Stimulated activated CD4-positive, alpha-beta T cell treated with anti-CD3 and anti-CD28 coated beads, Interleukin-15, amount 100 ng/mL, for 1 hour (primary cell): ENCODE measurements around the gene CLN6.

Source experiments
- DNase-seq, 2 donors: peaks; one replicate each; pipeline ENCODE4 v3.0.0-alpha.2; 2020; ENCODE audit warnings: low read depth in 1 of 2, low spot score in 1 of 2

Gene CLN6

DNA sequence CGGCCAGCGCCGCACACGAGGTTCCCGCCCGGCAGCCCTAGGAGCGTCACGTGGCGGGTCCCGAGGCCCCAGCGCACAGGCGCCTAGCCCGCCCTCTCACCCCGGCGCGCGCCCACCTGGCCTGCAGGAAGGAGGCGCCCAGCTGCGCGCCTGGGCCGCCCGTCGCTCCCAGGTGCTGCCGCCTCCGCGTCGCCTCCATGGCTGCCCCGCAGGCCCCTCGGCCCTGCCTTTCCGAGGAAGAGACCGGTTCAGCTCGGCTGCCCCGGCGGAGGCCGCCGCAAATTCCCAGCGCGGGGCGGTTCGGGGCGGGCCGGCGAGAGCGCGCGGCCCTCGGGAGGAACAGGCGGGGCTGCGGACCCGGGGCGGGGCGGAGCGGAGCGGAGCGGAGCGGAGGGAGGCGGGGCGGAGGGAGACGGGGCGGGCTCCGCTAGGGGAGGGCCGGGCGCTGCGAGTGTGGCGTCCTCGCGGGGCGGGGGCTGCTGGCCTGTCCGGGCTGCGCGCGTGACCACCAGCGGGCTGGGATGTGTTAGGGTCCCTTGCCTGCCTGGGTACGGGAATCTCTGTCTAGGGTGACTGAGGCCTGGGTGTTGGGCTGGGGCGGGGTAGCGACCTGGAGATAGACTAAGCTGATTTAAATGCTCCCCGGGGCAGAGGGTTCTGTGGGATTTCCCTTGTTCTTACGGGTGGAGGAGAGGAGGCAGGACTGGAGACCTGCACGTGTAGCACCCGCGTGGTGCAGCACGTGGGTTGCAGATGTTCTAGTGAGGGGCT is at the start of gene CLN6:
Gene CLN6 (minus strand): TSS at position 343 of the 771 bp plus-strand sequence. CDS start 144 bp downstream, at position 199.
- peak; percentile 52 to 78 for DNase-seq

DNA sequence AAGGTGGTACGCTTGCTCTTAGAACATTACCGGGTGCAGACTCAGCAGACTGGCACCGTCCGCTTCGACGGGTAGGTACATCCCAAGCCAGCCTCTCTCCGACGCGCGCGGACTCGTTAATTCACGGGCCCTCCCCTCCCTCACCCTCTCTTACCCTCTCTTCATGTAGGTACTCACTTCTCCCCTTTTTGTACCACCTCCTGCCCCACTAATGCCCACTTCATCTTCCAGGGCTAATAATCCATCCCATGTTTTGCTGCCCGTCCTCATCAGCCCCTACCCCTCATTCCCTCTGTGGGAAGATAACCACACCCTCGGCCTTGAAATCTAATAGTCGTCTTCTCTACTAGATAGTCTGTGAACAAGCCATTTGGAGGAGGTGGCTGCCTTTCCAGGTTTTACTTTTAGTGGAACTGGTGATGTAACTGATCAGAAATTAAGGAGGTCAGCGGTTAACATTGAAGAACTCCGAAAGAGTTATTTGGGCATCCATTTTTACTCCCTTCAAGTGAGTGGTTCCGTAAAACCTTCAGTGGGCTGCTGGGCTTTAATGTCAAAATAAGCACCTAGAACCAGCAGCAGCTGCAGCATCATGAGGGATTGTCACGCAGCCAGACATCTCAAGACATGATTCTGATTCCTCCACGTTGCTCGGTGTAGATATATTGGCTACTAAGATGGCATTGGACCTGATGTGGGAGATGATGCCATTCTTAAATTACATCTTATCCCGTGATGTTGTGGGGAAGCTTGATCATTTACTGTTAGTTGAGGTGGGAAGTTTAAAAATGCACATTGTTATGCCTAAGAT is 49.3 kb upstream of the CLN6 start:
- no peak for DNase-seq

DNA sequence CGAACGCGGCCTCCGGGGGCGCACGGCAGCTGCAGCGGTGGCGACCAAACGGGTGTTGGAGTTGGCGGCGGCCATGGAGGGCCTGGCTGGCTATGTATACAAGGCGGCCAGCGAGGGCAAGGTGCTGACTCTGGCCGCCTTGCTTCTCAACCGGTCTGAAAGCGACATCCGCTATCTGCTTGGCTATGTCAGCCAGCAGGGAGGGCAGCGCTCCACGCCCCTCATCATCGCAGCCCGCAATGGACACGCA is 48.7 kb upstream of the CLN6 start:
- no peak for DNase-seq

- peak; percentile 78 to 82 for DNase-seq
These were observed 48.2 kb upstream of the CLN6 start, which contains the start of gene FEM1B for GRCh38 chr15:68277603-68278344. Gene FEM1B (plus strand): TSS chr15:68277745. CDS start chr15:68278418, 673 bp downstream.

DNA sequence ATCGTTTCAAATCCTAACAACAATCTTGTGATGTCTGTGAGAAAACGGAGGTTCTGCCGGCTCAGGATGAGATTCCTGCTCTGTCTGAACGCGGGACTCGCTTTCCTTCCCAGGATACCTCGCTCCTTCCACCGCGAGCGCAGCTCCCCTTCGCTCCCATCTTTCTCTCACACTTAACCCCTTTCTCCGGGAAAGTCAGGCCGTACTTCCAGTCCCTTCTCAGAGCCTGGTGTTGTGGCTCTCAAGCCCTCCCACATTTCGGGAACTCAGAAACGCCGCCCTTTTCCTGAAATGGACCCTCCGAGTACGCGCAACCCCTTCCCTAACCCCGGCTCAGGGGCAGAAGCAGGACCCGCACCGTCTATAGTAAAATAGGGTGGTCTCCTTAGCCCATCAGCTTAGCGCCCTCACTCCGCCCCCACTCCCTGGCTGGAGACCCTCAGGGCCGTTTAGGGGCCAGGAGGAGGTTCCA is 47.6 kb upstream of the CLN6 start:
- no peak for DNase-seq

DNA sequence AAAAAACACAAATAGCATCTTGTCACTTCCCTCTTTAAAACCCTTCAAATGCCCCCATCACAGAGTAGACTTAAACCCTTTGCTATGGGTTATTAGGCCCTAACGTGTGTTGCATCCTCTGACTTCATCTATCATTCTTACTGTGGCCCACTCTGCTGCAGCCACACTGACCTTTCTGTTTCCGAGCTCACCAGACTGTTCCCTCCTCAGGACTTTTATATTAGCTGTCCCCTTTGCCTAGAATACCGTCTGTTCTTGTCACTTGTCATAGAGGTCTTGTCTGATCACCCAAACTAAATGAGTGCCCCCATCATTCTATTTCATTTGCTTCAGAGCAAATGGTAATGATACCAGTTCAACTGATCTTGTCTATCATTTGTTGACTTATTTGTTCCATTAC is 47.1 kb upstream of the CLN6 start:
- DNase-seq, result no peak

DNA sequence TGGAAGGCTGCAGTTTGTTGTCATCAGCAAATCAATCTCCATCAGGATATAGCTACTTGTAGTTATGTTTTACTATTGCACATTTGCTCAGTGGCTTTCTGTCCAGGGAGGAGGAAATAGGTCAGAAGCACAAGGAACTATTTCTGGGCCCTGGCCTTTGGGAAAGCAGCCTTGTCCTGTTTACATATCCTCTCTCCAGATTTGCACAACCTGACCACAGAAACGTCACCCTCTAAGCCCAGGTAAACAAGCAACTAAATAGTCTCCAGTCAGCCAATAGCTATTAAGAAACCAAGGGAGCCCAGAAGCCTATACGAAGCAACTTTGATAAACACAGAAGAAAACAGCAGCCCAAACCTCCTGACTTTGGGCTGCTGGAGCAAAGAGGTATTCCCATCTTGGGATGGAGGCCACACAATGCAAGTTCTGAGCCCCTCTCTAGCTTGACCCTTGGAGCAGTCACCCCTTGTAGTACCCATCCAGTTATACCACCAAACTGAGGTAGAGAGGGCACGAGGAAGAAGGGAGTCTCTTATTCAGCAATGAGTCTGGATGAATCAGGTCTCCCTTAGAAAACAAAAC is 45.7 kb upstream of the CLN6 start:
- DNase-seq, result no peak

DNA sequence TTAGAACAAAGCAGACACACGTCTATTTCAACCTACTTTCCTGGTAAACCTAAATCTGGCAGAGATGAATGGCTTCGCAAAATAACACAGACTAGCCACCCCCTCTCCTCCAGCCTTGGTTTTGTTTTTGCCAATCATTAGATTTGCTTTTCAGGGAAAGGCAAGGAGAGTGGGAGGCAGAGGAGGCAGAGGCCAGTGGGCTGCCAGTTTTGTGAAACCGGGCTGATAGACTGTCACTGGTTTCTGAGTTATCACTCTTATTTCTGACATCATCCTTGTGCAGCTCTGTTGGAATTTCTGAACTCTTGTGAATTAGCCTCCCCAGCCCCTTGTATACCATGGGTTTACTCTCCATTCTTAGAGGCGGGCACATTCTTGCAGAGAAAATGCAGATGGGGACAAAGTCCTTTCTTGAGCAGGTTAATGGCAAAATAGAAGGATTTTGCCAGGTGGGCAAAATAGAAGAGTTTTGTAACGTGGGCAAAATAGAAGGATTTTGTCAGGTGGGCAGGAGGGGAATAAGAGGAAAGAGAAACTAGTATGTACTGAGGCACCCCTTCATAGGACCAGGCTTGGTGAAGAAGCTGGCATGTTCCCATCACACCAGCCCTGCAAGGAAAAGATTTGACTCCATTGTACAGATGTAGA is 44.8 kb upstream of the CLN6 start:
- no peak for DNase-seq

- no peak for DNase-seq
These were observed 43.3 kb upstream of the CLN6 start for GRCh38 chr15:68272721-68273271.

DNA sequence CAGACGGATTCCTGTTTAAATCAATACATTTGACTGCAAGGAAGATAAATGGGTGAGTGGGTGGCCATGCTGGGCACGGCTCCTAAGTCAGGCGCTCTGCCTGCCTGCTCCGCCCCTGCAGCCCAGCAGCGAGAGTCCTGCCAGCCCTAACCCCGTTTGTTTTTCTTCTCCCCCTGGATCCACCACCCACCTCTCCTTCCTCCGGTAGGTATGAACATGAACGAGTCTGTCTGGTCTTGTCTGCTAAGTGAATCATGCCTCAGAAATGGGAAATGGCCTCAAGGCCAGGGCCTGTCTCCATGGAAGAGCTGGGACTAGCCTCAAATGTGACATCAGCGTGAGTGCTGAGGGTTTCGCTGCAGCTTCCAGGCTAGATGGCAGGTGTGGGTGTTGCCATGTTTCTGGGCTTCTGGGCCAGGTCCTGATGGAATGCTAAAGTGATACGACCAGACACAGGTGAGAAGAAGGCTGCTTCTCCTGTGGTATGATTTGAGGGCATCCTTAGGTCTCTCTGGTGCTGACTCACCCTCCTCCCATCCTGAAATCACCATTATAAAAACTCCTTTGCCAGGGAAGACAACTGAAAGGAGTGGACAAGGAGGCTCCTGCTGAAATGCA is 42.4 kb upstream of the CLN6 start:
- no peak for DNase-seq

DNA sequence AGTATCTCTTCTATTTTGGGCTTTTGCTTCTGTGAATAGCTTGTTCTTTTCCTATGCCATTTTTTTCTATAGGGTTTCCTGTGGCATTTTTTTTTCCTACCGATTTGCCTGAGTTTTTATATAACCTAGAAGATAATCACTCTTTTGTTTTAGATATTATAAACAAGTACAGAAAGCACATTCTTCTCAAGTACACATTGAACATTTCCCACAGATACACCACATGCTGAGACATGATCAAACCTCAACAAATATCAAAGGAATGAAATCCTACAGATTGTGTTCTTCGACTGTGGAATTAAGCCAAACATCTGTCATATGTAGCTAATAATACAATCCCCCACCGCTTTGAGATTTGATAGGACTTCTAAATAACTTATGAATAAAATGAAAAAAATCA is 38.9 kb upstream of the CLN6 start:
- no peak for DNase-seq

GRCh38 chr15:68265674-68266073 is 36.1 kb upstream of the CLN6 start:
- no peak for DNase-seq

DNA sequence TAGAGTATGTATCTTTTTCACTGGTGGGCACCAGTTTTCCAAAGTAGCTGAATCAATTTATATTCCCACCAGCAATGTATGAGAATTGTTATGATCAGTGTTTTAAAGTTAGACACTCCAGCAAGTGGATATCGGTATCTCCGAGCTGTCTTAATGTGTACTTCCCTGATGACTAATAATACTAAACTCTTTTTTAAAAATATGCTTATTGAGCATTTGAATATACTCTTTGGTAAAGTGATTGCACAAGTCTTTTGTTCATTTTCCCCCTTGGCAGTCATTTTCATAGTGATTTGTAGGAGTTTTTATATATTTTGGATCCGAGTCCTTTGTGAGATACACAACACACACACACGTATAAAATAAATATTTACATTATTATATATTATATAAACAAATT is 35.6 kb upstream of the CLN6 start:
- no peak for DNase-seq

- no peak for DNase-seq
These were observed 34.8 kb upstream of the CLN6 start for GRCh38 chr15:68264282-68264681.

DNA sequence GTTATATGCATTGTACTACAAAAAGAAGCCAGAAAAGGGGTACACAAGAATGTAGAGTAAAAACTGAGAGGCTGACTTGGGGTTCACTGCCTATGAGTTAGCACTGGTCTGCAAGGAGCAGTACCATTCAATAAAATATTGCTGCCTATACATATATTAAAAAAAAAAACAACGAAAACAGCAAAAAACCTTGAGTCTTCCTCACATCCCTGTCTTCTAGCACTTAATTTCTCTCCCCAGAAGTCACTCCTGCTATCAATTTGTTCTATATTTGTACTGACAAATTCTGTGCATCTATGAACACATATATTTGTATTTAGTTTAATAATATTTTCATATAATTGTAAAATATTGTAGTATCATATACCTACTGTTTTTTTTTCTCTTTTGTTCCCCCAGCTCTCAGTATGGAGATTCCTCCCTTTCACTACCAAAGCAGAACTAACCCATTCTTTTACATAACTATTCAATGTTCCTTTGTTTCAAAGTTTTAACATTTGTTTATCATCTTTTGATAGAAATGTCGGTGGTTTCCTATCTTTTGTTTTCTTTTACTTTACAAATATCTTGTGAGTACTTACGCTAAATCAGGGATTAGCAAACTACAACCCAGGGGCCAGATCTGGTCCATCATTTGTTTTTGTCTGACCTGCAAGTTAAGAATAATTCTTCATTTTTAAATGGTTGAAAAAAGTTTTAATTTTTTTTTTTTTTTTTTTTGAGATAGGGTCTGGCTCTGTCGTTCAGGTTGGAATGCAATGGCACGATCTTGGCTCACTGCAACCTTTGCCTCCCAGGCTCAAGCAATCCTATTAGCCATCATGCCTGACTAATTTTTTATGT is 33.2 kb upstream of the CLN6 start:
- no peak for DNase-seq

DNA sequence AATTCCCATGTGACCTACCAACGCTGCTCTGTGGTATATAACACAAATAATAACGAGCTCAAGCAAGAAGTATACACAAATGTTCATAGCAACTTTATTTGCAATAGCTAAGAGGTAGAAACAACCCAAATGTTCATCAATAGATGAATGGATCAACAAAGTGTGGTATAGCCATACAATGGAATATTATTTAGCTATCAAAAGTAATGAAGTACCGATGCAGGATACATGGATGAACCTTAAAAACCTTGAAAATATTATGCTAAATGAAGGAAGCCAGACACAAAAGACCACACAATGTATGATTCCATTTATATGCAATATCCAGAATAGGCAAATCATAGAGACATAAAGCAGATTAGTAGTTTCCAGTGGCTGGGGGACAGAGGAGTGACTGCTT is 32.5 kb upstream of the CLN6 start:
- no peak for DNase-seq

- no peak for DNase-seq
These were observed 31.7 kb upstream of the CLN6 start for GRCh38 chr15:68261241-68261640.

- no peak for DNase-seq
These were observed 30.4 kb upstream of the CLN6 start for GRCh38 chr15:68259883-68260282.

DNA sequence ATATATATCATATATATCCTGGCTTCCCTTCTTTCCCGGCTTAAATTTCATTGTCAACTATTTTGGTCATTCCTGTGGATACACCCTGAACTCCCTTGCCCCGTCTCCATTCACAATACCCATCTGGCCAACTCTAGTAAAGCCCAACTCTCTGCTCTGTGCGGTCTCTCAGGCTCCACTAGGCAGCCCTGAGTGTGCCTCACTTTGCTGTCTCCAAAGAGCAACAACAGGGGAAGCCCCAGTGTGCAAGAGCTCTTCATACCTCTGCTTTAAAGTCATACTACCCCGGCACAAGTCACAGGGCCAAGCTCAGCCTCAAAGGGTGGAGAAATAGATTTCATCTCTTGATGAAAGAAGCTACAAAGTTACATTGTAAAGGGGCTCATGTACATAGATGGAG is 29.2 kb upstream of the CLN6 start:
- DNase-seq, result no peak
